CD14-positive monocyte (primary cell): ENCODE results near the gene LRRC74A. TPM values are rescaled to one million over a fixed set of nuclear protein-coding genes. Genes with fewer than 3 reads are reported as not detected.

Source experiments
- DNase-seq, 3 donors: peaks; one replicate each; pipeline ENCODE4 v3.0.0-alpha.2; 2011 to 2022
- H2AFZ ChIP-seq: 2 replicates; pipeline ENCODE4 v1.6.0; 2012; ENCODE audit warnings: mild to moderate bottlenecking, low read depth, low read length, inconsistent platforms; ENCODE audit not compliant: insufficient read depth, poor library complexity, severe bottlenecking
- H3K27ac ChIP-seq, 2 donors: 1 replicate in 1 of 2; 2 replicates in 1 of 2; pipeline ENCODE4 v1.5.1; 2012 to 2013; ENCODE audit warnings: low read length in 2 of 2, control low read depth in 1 of 2, inconsistent platforms in 1 of 2, low read depth in 1 of 2, mild to moderate bottlenecking in 1 of 2
- H3K27me3 ChIP-seq, 2 donors: one replicate each; pipeline versions ENCODE4 v1.6.0 to v1.6.1; 2011 to 2013; ENCODE audit warnings: low read length in 2 of 2; ENCODE audit not compliant: control insufficient read depth in 2 of 2, insufficient read depth in 2 of 2
- H3K36me3 ChIP-seq, 2 donors: replicated peaks in 1 of 2; 1 replicate in 1 of 2; 2 replicates in 1 of 2; pipeline versions ENCODE4 v1.5.1 to v1.6.1; 2012 to 2013; ENCODE audit warnings: low read length in 2 of 2, control low read depth in 1 of 2, inconsistent platforms in 1 of 2, mild to moderate bottlenecking in 1 of 2; ENCODE audit not compliant: insufficient read depth in 2 of 2, control insufficient read depth in 1 of 2
- H3K4me1 ChIP-seq, 2 donors: 1 replicate in 1 of 2; 2 replicates in 1 of 2; pipeline versions ENCODE4 v1.5.1 to v1.6.1; 2012 to 2013; ENCODE audit warnings: low read length in 2 of 2, control low read depth in 1 of 2, inconsistent platforms in 1 of 2, mild to moderate bottlenecking in 1 of 2, moderate library complexity in 1 of 2; ENCODE audit not compliant: insufficient read depth in 2 of 2, control insufficient read depth in 1 of 2
- H3K4me2 ChIP-seq: replicated peaks from 2 replicates; pipeline ENCODE3; 2012; ENCODE audit warnings: low read length, moderate library complexity, mild to moderate bottlenecking; ENCODE audit not compliant: poor library complexity, severe bottlenecking; ENCODE audit errors: extremely low read depth
- H3K4me3 ChIP-seq, 3 experiments: fragments of 200-600 bp in 1 of 3; sonication (generic) in 1 of 3; replicated peaks in 1 of 3; 1 replicate in 2 of 3; 2 replicates in 1 of 3; pipeline ENCODE4 v1.5.1; 2011 to 2013; ENCODE audit warnings: low read length in 3 of 3, mild to moderate bottlenecking in 3 of 3, control low read depth in 2 of 3, low read depth in 2 of 3, inconsistent platforms in 1 of 3, moderate library complexity in 1 of 3
- H3K79me2 ChIP-seq: 2 replicates; pipeline ENCODE4 v1.6.0; 2012; ENCODE audit warnings: mild to moderate bottlenecking, control low read depth, inconsistent platforms, low read length, moderate library complexity; ENCODE audit not compliant: insufficient read depth
- H3K9ac ChIP-seq: 2 replicates; pipeline ENCODE4 v1.6.0; 2017; ENCODE audit warnings: low read length, mild to moderate bottlenecking; ENCODE audit not compliant: insufficient read depth, poor library complexity, severe bottlenecking
- H3K9me3 ChIP-seq, 2 donors: replicated peaks in 1 of 2; 1 replicate in 1 of 2; 2 replicates in 1 of 2; pipeline versions ENCODE4 v1.5.1 to v1.6.1; 2012 to 2013; ENCODE audit warnings: low read length in 2 of 2, control low read depth in 1 of 2; ENCODE audit not compliant: control insufficient read depth in 1 of 2, insufficient read depth in 1 of 2
- H4K20me1 ChIP-seq: 2 replicates; pipeline ENCODE4 v1.6.0; 2012; ENCODE audit warnings: mild to moderate bottlenecking, low read length, control low read depth, moderate library complexity; ENCODE audit not compliant: insufficient read depth
- H3K27ac Mint-ChIP-seq, 7 donors: one replicate each; pipeline ENCODE4 v1.8.0; 2020; ENCODE audit warnings: mild to moderate bottlenecking in 7 of 7, mixed read lengths in 7 of 7, moderate library complexity in 6 of 7, inconsistent platforms in 2 of 7
- H3K27me3 Mint-ChIP-seq, 3 donors: one replicate each; pipeline ENCODE4 v1.8.0; 2021 to 2022; ENCODE audit warnings: low read depth in 3 of 3, mild to moderate bottlenecking in 3 of 3, mixed read lengths in 3 of 3, moderate library complexity in 3 of 3, inconsistent platforms in 1 of 3
- H3K36me3 Mint-ChIP-seq, 2 donors: one replicate each; pipeline ENCODE4 v1.8.0; 2020; ENCODE audit warnings: mixed read lengths in 2 of 2, inconsistent platforms in 1 of 2, mild to moderate bottlenecking in 1 of 2
- H3K4me1 Mint-ChIP-seq: one replicate; pipeline ENCODE4 v1.8.0; 2020; ENCODE audit warnings: mild to moderate bottlenecking, mixed read lengths
- H3K4me3 Mint-ChIP-seq, 2 donors: one replicate each; pipeline ENCODE4 v1.8.0; 2020; ENCODE audit warnings: mild to moderate bottlenecking in 2 of 2, mixed read lengths in 2 of 2, moderate library complexity in 1 of 2
- H3K9me3 Mint-ChIP-seq, 7 donors: one replicate each; pipeline ENCODE4 v1.8.0; 2020 to 2022; ENCODE audit warnings: mixed read lengths in 7 of 7, mild to moderate bottlenecking in 6 of 7, moderate library complexity in 6 of 7, inconsistent platforms in 2 of 7
- WGBS: methylation state at CpG from one replicate; pipeline ENCODE4 v1.1.5; 2013; ENCODE audit warnings: missing lambda C conversion rate; ENCODE audit not compliant: insufficient coverage; 5-methylcytosine and 5-hydroxymethylcytosine counted together
- intact Hi-C, 2 donors: fragments of 100-400 bp; cut with micrococcal nuclease; formaldehyde crosslinking; loops; one replicate each; pipeline versions ENCODE4 v1.15.0 to v1.15.1; 2023
- polyA plus RNA-seq, 3 donors: library from polyadenylated mRNA; depleted of rRNA in 1 of 3; unstranded in 2 of 3; stranded (reverse) in 1 of 3; fragments of 300-500 nt in 2 of 3; fragments of >200 nt in 1 of 3; fragmentation: Illumina TruSeq in 2 of 3; gene quantifications; 1 replicate in 2 of 3; 2 replicates in 1 of 3; pipeline ENCODE4 v1.2.3, GENCODE V29; 2012 to 2021
- TF ChIP-seq, protein P1 (sequence below): fragments of 200-600 bp; IDR thresholded peaks from one replicate; pipeline ENCODE4 v1.8.0; 2022; ENCODE audit warnings: antibody characterized with exemption, mild to moderate bottlenecking

LRRC74A gene
- polyA plus RNA-seq, 3 donors: 0.24 TPM; not detected in 2

GRCh38 chr14:76812422-76813383, 13.5 kb upstream of the LRRC74A start, which contains the start of gene ANGEL1:
Gene ANGEL1, minus strand, starts transcription at chr14:76812882. Its CDS starts 55 bp downstream, at chr14:76812827.
- TF ChIP-seq, protein P1, sequence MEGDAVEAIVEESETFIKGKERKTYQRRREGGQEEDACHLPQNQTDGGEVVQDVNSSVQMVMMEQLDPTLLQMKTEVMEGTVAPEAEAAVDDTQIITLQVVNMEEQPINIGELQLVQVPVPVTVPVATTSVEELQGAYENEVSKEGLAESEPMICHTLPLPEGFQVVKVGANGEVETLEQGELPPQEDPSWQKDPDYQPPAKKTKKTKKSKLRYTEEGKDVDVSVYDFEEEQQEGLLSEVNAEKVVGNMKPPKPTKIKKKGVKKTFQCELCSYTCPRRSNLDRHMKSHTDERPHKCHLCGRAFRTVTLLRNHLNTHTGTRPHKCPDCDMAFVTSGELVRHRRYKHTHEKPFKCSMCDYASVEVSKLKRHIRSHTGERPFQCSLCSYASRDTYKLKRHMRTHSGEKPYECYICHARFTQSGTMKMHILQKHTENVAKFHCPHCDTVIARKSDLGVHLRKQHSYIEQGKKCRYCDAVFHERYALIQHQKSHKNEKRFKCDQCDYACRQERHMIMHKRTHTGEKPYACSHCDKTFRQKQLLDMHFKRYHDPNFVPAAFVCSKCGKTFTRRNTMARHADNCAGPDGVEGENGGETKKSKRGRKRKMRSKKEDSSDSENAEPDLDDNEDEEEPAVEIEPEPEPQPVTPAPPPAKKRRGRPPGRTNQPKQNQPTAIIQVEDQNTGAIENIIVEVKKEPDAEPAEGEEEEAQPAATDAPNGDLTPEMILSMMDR: no peak
- peak within 1 kb of the TSS; percentile 90 to 96 for H3K4me3 Mint-ChIP-seq
- H3K4me2 ChIP-seq: peak within 1 kb of the TSS; percentile 83
- peak within 1 kb of the TSS; percentile 47 to 91 (median 85) for H3K27ac Mint-ChIP-seq
- peaks cover 0 to 3% (median 3%) of the 10 kb centered on the region in 3 donors for H3K27me3 Mint-ChIP-seq
- H3K36me3 Mint-ChIP-seq: peaks cover 20 to 21% of the 10 kb centered on the region in 2 donors
- H3K79me2 ChIP-seq: no peaks in the 10 kb centered on the region
- peak; percentile 96 to 97 (median 96) for DNase-seq
- H4K20me1 ChIP-seq: no peaks in the 10 kb centered on the region
- no peaks in the 10 kb centered on the region for H3K27me3 ChIP-seq
- peak within 1 kb of the TSS; percentile 84 for H3K9ac ChIP-seq
- intact Hi-C loops: loop anchor here in 1 of 2 donors (10.0 kb wide), 1 partner anchor 52 kb away; no protein-coding TSS in a partner anchor
- H3K4me1 Mint-ChIP-seq: peaks cover 21% of the 10 kb centered on the region
- no peaks in the 10 kb centered on the region for H3K9me3 ChIP-seq
- H2AFZ ChIP-seq: peak within 1 kb of the TSS; percentile 76
- H3K4me3 ChIP-seq: peak within 1 kb of the TSS; percentile 63 to 85 (median 81)
- 2% methylated on average over 68 of the region's 69 CpGs for WGBS
- peak within 1 kb of the TSS in 1 of 2 donors; percentile 80 for H3K27ac ChIP-seq
- peaks cover 11 to 20% of the 10 kb centered on the region in 2 donors for H3K36me3 ChIP-seq
- peaks cover 25 to 28% of the 10 kb centered on the region in 2 donors for H3K4me1 ChIP-seq
- H3K9me3 Mint-ChIP-seq: no peaks in the 10 kb centered on the region
